ENCODE measurements around the gene SYNE2. TPM values are rescaled to one million over a fixed set of nuclear protein-coding genes. Genes with fewer than 3 reads are reported as not detected.

The SYNE2 gene
- total and polyA plus RNA-seq, 10 of the 15 experiments (the other 5 are each of a cell fraction or from before 2014, with no cell fraction given): 2.1 to 52.7 (median 38.1) TPM

GRCh38 chr14:63940387-63940786 is 87.6 kb downstream of the SYNE2 start:
- CTCF ChIA-PET: interaction anchor here (0.9 to 1.3 kb wide), 2 partner anchors 37 to 84 kb away, joined by 3 read pairs; no protein-coding TSS in a partner anchor
- peaks cover 0 to 3% of the 10 kb centered on the region in 2 experiments; a peak in 1 of 4 replicates for H3K36me3 ChIP-seq (ENCODE audit: control insufficient read depth in 2 of 2, insufficient read depth in 2 of 2, low read length in 1 of 2)
- no TSS peak for BruUV-seq (replicated peaks)
- no peaks in the 10 kb centered on the region for H4K20me1 ChIP-seq (ENCODE audit: control insufficient read depth, insufficient read depth)
- H3K79me2 ChIP-seq (ENCODE audit: control insufficient read depth, insufficient read depth, low read length): peaks cover 13% of the 10 kb centered on the region
- no peaks in the 10 kb centered on the region for H3K27me3 ChIP-seq (replicated peaks in 1 of 2; ENCODE audit: control insufficient read depth in 2 of 2, insufficient read depth in 2 of 2, low read length in 1 of 2)
- FAIRE-seq: no peak
- SMC1A ChIA-PET (ENCODE audit: uncharacterized antibody, unreplicated experiment): interaction anchor here (0.8 to 2.2 kb wide), 7 partner anchors 9 to 77 kb away, joined by 3 to 7 read pairs (median 4); no protein-coding TSS in a partner anchor
- H3K4me2 ChIP-seq (ENCODE audit: control insufficient read depth, insufficient read depth): no peak overlapping the region
- in situ Hi-C loops (cut with MboI) (no loop called here), intact Hi-C loops (cut with micrococcal nuclease; ENCODE audit: unreplicated experiment) (no loop called here)
- DNase-seq (ENCODE audit: low read depth, low spot score): no peak
- RAD21 ChIA-PET (ENCODE audit: unreplicated experiment): interaction anchor here (0.8 kb wide), 1 partner anchor 69 kb away, joined by 3 read pairs; no protein-coding TSS in a partner anchor
- peak overlapping the region; percentile 76 for H3K27ac ChIP-seq (ENCODE audit: control insufficient read depth, insufficient read depth)
- H3K9ac ChIP-seq (ENCODE audit: control insufficient read depth, insufficient read depth, low read length): no peak overlapping the region
- H3K4me1 ChIP-seq (ENCODE audit: control insufficient read depth, insufficient read depth, low read length): peaks cover 36% of the 10 kb centered on the region
- no peak overlapping the region for H3K4me3 ChIP-seq
- 0 out of 3 replicates have a peak, but pooled peaks have one; percentile 23 for ATAC-seq
- POLR2A ChIA-PET: interaction anchor here (1.4 kb wide), 1 partner anchor 11 kb away, joined by 8 read pairs; no protein-coding TSS in a partner anchor
- 60% methylated on average over 4 of the region's 4 CpGs for WGBS (ENCODE audit: insufficient coverage, insufficient replicate concordance, low lambda C conversion rate, missing lambda C conversion rate)
- H3K9me3 ChIP-seq (replicated peaks; ENCODE audit: control insufficient read depth, insufficient read depth, low read length): no peaks in the 10 kb centered on the region; the same call in 2 of the 3 replicates
- no peak overlapping the region for H2AFZ ChIP-seq (ENCODE audit: control insufficient read depth, low read depth, low read length)
- no peak for TF ChIP-seq DPF2 (IDR thresholded peaks at IDR 0.05)
- TF ChIP-seq PAX8 (IDR thresholded peaks at IDR 0.05): no peak
- no peak for TF ChIP-seq ELK1 (IDR thresholded peaks at IDR 0.05; ENCODE audit: low read depth, low read length)
- TF ChIP-seq CREM (IDR thresholded peaks at IDR 0.05; ENCODE audit: low read depth): no peak
- TF ChIP-seq GATAD2B (conservative IDR thresholded peaks at IDR 0.05; ENCODE audit: low read depth): no peak
- no peak for TF ChIP-seq EED (IDR thresholded peaks at IDR 0.05; ENCODE audit: low read depth)
- 0 out of 2 replicates have a peak, but pooled peaks have one; percentile 42 for TF ChIP-seq NFIC (IDR thresholded peaks at IDR 0.05; ENCODE audit: low read depth, low read length)
- TF ChIP-seq CUX1 (IDR thresholded peaks at IDR 0.05; ENCODE audit: insufficient replicate concordance, low read depth, low read length): no peak
- no peak for TF ChIP-seq RCOR1 (conservative IDR thresholded peaks at IDR 0.05; ENCODE audit: low read depth, low read length)
- no peak for TF ChIP-seq SP1 (IDR thresholded peaks at IDR 0.05; ENCODE audit: low read depth, low read length)
- no peak for TF ChIP-seq KAT2A (conservative IDR thresholded peaks at IDR 0.05; ENCODE audit: control insufficient read depth, low read depth, low read length)
- no peak for TF ChIP-seq ATF2 (IDR thresholded peaks at IDR 0.05; ENCODE audit: low read length)
- TF ChIP-seq ZNF687 (IDR thresholded peaks at IDR 0.05): peak; percentile 49; the same call in 1 of the 2 replicates
